NCI-H2196 (cell line): ENCODE data around the gene SLC9A9.

Source experiments
- DNase-seq: peaks from one replicate; lab custom pipeline; 2025; ENCODE audit not compliant: unreplicated experiment; lab: John Stamatoyannopoulos, UW

SLC9A9 gene

DNA sequence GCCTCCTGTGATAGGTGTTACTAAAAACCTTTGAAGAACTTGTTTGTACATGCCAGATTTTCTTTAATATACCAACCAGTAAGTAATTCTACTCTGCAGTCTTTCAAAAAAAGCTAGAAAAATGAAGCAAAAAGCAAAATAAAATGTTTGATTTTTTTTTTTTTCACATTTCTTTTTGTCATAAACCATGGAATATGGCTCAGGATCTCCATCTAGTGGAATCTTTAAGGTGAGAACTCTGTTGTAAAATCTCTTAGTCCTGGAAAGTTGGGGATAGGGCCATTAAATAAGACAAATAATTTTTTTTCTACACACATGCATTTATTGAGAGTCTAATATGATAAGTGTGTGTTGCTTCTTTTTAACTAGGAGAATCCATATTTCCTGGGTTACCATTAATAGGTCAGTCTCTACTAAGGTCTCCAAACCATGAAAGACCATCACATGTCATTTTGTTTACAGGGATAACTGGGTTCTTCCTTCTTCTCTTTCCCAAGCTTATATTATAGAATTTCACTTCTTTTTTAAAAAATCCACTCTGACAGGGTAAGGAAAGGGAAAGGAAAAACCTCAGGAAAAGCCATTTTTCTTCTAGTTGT lies 84.6 kb downstream of the SLC9A9 start:
- no peak for DNase-seq

DNA sequence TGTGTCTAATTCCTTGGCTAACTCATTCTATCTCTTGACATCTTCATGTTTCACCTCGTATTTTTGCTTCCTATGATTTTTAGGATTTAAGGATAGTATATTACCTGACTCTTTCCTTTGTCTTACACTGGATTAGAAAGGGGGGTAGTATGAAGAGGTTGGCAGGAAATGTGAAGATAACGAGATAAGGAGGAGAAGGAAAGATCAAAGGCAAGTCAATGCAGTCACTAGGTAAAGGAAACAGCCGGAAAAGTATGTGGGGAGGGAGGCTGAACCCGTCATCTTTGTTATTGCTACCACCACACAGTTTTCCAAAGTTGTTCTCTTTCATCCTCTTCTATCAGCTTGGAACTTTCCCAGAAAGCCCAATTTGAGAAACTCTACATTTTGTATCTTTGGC lies 90.6 kb downstream of the SLC9A9 start:
- DNase-seq, result no peak

DNA sequence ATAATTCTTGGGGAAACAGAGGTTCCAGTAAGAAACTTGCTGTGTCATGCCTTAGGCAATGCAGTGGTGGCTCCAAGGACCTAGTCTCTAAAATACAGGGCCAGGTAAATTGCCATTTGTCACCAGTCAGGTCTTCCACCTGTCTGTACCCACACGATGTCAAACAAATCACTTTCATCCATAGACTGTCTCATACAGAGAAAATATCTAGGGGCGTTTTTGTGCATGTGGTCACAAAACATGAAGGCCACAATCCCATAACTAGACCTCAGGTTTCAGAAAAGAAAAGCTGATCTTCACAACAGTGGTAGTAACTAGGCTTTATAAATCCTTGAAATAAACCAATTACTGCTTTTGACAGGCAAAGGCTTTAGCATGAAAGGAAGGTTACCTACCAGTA lies 92.3 kb downstream of the SLC9A9 start:
- DNase-seq, result no peak

DNA sequence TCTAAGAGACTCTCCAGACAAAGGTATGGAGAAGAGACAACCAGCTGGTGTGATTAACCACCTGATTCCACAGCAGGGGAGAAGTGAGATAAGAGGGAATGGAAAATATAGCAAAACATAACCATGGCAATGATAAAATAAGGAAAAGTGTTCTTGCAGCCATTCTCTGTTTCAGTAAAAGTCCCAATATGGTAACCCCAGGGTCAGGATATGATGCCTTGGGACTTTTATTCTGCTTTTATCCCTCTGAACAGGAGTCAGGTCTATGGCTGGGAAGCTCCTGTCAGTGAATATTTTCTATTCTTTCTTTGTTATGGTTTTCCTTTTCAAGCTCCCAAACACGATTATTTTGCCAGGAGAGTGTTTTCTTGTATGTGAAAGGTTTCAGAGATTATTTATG lies 94.2 kb downstream of the SLC9A9 start:
- no peak for DNase-seq

DNA sequence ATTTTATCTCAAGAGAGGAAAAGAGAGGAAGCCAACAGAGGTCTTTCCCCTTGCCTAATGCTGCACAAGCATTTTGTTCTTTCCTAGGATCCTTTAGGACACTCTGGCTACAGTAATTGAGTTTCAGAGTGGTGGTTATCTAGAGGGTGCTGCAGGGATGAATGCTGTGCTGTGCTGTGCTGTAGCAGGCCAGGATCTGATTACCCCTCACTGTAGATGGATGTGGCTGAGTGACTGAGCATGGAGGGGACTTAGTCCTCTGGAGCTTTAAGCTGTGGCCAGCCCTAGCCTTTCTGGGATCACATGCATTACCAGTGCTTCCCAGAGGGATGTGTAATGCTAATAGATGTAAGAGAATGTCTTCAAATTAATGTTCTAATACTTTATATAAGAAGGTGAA lies 94.8 kb downstream of the SLC9A9 start:
- no peak for DNase-seq

DNA sequence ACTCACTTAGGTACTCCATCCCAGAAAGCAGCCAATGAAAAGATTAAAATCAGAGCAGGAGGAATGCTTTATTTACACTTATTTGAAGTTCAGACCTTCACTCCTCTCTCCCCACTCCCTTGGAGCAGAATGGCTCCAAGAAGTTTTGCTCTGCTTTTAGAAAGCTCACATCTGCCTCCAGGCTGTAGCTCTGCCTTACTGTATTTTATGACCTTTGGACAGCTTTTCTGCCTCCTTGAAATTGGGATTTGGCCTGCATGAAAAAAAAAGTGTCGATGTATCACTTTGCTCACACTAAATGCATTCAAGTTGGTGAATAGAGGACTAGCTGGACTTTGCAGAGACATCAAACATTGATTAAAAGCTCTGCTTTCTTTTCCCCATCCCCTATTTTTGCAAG lies 95.3 kb downstream of the SLC9A9 start:
- DNase-seq, result no peak

DNA sequence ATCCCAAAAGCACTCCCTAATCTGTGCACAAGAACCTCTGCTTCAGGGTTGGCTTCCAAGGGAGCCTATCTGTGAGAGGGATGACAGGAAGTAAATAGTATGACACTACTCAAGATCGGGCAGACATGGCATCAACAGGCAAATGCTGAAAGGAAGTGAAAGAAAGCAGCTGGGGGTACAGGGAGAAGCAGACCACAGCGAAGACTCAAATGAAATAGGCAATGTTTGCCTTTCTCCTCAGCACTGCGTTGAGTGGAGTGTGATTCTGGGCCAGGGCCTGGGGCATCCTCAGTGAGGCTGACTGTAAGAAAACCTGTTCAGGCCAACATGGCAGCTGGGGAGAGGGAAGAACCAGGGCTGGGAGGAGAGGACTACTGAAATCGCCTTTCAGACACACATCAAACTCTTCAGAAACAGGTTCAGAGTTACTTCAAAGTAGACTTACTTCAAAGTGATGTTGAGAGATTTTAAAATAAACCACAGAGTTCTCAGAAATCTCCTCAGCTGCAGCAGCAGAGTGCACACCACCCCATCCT lies 96.6 kb downstream of the SLC9A9 start:
- DNase-seq, result no peak

DNA sequence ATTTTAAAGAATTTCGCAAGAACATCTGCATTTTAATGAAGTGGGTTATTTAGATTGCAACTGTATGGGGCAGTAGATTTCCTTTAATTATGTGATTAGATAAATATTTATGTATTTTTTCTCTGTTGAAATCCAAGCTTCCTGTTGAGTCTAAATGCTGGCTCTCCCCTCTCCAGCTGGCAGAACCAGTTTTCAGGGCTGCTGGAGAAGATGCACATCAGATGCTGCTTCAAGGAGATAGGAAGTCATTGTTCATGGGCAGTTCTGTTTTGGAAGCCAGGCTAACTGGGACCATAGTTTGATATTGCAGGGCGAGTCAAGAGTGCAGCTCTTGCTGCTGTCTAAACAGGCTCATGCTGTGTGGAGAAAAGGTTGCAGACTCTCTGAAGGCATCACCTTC lies 97.4 kb downstream of the SLC9A9 start:
- DNase-seq, result no peak

DNA sequence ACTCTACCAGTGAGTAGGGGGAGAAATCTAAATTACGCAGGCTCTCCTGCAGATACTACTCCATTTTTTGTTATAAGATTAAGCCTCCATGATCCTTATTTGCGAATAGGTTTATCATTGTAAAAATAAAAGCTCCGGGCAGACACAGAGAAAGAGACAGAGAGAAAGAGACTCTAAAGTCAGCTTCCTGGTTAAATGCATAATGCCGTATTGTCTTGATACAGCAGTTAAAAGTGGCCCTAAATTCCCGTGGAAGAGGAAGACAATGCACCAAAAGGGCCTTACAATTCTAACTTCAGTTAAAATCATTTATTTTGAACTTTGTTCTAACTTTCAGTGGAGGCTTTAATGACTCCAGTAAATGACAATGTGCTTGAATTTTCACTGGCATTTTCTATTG lies 98.3 kb downstream of the SLC9A9 start:
- DNase-seq, result no peak

DNA sequence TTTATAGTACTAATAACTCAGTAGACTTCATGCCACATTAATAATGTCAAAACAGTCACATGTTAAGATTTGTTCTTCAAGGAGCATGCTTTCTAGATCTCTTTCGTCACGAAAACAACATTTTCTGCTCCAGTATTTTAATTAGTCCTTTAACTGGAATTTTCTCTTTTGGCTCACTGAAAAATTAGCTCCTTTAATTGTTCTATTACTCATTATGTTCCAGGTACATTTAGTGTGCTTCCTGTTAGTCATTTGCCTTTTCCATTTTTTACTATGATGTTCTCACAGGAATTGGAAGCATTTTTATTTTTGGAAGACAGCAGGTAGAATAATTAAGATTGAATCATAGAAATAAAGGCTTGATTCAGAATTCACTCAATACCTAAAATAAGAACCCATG lies 111.2 kb downstream of the SLC9A9 start:
- DNase-seq, result no peak

DNA sequence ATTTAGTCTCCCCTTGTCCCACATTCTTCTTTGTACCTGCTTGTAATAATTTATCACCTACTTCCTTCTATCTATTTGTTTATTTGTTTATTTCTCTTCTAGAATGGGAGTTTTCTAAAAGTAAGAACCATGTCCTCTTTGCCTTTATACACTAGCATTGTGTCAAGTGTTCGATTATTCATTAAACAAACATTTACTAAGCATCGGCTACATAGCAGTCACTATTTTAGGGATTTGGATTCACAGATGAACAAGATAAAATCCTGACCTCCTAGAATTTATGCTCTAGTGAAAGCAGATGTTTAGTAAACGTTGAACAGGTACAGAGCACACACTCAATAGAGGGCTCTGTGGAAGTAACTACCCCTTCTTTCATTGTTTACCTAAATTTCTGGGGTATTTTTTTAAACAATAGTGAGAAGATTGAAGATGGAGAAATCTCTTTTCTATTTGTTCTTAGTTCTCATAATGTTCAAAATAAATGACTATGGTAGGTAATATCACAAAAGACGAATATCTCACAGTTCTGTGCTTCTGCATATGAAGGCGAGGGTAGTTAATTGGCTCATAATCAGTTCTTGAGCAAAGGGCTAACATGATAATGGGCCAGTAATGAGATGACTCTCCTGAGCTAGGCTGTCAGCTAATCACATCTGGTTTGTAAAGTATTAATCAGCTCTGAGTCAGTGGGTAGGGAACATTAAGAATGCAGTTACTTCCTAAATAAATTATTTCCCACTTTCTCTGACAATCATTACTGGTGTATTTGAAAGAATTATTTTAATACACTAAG lies 111.9 kb downstream of the SLC9A9 start:
- DNase-seq, result no peak

DNA sequence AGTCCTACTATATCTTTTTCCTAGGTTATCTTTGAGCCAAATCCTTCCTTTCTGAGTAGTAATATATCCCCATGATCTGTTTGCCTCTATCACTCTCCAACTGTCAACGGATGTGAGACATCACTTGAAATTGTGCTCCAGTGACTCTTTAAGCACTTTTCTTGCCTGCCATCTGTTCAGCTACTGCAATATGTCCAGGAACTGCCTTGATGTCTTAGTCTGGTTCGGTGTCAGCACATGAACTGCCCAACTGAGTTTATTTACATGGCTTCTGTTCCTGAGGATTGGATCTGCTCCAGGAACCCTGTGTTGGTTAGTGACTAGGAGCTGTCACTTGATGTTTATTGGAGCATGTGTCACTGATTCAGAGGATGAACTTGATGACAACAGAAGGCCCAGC lies 116.5 kb downstream of the SLC9A9 start:
- DNase-seq, result no peak

DNA sequence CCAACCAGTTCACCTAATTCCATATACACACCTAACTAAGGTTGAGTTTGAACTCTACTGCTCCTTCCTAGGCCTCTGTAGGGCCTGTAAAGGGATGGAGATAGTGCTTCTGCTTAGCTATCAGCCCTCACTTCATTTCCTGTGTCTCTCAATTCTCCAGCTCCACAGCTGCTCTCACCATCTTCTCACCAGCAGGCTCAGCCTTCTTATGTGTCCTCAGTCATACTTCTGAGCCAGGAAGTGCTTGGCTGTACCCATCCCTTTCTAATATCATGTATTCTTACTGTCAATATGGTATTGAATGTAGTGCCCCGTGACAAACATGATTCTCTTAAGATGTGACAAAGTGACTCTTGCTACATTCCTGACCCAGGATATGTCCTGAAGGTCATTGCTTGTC lies 116.9 kb downstream of the SLC9A9 start:
- DNase-seq, result no peak

DNA sequence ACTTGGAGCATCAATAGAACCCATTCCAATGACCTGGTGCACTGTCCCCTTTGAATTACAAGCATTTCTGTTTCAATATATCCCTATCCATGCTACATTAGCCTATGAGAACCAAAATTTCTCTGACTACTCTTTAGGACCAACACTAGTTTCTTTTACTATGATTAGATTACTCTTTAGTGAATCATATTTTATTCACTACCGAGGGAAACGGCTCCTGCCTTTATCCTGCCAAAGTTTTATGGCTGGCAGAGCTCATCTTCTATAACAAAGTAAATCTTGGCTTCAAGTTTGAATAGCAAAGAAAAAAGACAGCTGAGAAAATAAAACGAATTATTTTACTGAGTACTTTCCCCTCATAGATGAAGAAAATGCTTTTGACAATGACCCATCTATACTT lies 120.9 kb downstream of the SLC9A9 start:
- DNase-seq, result no peak

DNA sequence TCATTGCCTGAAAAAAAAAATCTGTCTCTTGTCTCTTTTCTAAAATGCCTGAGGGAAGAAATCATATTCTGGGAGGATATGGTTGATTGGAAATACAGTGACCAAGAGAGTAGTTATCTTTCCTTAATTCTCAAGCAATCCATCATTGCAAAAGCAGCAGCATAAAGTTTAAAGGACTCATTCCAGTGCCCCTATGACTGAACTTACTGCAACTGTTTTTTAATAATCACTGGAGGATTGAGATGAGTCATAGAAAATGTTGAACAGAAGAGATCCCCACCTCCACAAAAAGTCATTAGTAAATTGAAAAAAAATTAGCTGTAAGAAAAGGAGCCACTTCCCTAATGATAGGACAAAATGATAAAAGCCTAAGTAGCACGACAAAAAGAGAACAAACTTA lies 121.5 kb downstream of the SLC9A9 start:
- no peak for DNase-seq

DNA sequence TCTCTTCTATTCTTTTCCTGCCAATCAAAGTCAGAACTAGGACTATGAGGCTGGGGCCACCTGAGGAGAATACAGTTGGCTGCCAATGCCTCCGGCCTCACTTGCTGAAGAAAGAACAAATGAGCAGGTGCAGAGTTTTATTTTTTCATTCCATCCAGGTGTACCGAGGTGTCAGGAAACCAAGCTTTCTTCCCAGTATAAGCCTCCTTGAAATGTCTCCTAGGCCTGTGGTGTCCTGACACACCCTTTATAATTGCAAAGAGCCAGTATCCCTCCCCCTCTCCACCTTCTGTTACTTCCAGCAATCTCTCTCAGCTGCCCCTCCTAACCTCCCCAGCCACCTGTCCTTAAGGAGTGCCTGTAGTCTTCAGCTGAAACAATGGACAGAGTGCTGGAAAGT lies 127.9 kb downstream of the SLC9A9 start:
- no peak for DNase-seq

DNA sequence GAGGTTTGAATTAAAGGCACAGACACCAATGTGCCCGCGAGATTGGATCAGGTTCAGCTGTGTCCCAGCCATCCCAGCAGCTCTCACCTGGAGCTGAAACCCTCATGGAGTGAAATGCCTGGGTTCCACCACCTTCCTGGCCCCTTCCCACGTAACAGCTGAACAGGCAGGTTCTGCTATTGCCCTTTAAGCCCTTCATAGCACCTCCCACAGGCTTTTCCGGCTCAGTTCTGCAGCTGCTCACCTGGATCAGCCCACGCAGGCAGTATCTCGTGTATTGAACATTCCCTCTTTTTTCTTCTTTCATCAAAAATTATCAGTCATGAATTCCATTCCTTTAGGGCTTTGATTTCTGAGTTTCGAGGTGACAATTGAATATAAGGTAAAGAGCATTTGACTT lies 129.8 kb downstream of the SLC9A9 start:
- DNase-seq, result no peak

DNA sequence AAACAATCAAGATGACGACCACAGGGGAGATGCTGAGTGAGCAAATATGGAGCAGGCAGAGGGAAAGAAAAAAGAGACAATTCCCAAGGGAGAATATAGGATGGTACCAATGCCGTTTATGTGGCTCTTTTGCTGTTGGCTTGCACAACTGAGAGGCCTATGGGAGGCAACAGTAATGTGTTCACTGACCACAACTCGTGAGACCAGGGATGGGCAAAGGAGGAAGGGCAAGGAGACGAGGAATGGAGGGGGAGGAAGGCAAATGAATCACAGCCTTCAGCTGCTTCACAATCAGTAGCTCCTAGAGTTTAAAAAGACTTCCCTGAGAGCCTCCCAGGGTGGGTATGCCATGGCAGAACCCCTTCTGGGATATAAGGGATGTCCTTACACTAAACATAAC lies 131.5 kb downstream of the SLC9A9 start:
- no peak for DNase-seq

DNA sequence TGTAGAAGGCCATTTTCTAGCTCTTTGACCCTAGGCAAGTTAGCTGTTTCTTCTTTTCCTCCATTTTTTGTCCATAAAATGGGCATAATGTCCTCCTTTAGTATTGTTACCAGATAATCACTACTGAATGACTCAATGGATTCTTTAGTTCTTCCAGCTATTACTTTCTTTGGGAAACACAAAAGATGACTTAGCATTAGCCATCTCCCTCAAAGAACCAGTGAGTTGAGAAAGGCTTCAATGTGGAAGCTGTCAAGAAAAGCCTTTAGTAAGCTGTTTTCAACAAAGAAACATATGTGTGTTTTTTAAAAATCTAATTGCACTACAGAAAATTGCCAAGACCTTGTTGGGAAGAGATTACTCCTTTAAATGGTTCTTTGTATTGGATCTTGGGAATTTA lies 135.7 kb downstream of the SLC9A9 start:
- DNase-seq, result no peak

DNA sequence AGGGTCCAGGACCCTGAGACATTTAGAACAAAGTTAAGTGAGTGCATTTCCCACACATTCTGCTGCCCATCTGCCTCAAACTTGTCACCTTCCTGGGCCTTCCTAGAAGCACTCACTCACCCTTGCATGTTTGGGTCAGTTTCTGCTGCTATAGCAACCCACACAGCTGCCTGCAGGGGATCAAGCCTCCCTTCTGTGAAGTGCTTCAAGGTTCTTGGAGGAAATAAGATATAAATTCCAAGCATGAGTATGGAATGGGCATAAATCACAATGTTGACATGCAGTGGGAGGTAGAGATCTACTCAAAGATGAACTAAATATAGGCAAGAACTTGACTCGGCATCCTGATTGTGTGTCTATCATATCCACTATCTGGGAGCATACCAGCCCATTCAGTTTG lies 140.4 kb downstream of the SLC9A9 start:
- no peak for DNase-seq

DNA sequence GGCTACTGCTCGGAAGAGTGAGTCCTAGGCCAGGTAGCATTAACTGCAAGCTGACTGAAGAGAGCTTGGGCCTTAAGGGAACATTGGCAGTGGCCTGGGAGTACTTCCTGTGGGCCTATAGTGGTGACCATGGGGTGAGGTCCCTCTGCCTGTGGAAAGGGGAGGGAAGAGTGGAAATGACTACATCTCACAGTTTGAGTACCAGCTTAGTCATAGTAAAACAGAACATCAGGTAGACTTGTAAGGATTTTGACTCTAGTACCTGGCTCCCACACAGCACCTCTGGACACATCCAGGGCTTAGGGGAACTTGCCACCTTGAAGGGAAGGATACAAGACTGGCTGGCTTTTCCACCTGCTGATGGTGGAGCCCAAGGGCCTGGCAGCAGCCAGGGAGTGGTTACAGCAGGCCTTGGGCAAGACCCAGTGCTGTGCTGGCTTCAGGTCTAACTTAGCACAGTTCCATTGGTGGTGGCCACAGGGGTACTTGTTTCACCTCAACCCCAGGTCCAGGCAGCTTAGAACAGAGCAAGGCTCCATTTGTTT lies 147.8 kb downstream of the SLC9A9 start:
- no peak for DNase-seq

DNA sequence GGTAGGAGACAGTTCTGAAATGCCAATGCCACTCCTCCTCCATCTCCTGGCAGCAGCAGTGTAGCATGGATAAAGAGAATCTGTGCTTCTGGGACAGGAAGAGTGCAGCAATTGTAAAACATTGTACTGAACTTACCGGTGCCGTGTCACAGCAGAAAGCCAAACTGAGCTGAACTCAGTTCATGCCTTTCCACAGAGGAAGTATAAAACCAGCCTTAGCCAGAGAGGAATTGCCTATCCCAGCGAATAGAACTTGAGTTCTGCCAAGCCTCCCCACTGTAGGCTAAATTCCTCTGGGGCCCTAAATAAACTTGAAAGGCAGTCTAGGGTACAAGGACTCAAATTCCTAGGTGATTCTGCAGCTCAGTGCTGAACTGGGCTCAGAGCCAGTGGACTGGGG lies 148.8 kb downstream of the SLC9A9 start:
- no peak for DNase-seq
